Measurements from ENCODE around the gene E2F6. TPM values are rescaled to one million over a fixed set of nuclear protein-coding genes. Genes with fewer than 3 reads are reported as not detected.

Gene E2F6
- total RNA-seq, 1 experiment from 2014 or later, result 35.5 TPM

DNA sequence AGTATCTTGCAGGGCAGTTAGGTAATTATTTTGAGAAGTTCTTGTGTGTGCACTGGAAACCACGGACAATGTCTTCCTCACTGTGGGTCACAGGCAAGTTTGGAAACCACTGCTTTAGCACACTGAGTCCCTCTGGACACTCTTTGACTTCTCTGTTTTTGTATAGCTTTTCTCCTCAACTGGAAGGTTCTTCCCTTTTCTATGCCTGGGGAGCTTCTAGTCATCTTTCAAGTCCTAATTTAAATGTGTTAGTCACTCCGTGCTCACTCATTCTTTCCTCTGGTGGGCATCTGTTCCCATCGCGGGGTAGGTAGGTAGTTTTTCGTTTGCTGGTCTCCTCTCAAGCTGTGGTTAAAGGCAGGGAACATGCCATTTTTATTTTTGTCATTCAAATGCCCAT is 32.1 kb downstream of the E2F6 start:
- no TSS peak for BruUV-seq (replicated peaks)
- intact Hi-C loops (cut with micrococcal nuclease; ENCODE audit: unreplicated experiment), result no loop called here
- no peak for DNase-seq (ENCODE audit: low spot score)
- H3K27ac ChIP-seq (ENCODE audit: low read depth, low read length, poor library complexity, severe bottlenecking), result no peak overlapping the region
- TF ChIP-seq CTCF (conservative IDR thresholded peaks at IDR 0.05; ENCODE audit: low read depth, low read length) (no peak), EZH2 (IDR thresholded peaks at IDR 0.05; ENCODE audit: borderline replicate concordance, low read depth, low read length, poor library complexity, severe bottlenecking) (no peak)
- H3K9me3 ChIP-seq (ENCODE audit: low read depth, low read length, poor library complexity, severe bottlenecking), result no peaks in the 10 kb centered on the region
- no peaks in the 10 kb centered on the region for H3K27me3 ChIP-seq (replicated peaks; ENCODE audit: insufficient read depth, low read depth, low read length, poor library complexity)
- no peaks in the 10 kb centered on the region for H3K4me1 ChIP-seq (ENCODE audit: insufficient read depth, low read length, poor library complexity, severe bottlenecking)
- H3K4me3 ChIP-seq (ENCODE audit: low read depth, low read length, poor library complexity, severe bottlenecking), result no peak overlapping the region
- ChIA-PET CTCF (no interaction called here), POLR2A (ENCODE audit: low non-redundant PET) (no interaction called here)
- H3K36me3 ChIP-seq (ENCODE audit: insufficient read depth, low read length, poor library complexity, severe bottlenecking), result peaks cover 3% of the 10 kb centered on the region

DNA sequence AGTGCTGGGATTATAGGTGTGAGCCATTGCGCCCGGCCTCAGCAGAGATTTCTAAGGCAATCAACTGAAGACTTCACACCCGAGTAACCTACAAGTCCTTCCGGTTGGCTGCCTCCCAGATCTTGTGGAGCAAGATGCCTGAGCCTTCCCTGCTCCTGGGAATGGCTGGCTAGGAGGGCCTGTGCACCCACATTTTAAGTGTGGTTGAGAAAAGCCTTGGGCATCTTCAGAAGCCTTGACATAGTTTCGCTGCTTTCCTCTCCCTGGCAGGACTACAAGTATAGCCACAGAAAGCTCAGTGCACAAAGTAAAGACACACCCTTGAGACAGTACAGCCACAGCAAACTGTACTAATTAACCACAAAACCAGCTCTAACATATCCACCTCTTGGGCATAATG is 35.2 kb downstream of the E2F6 start:
- no peaks in the 10 kb centered on the region for H3K9me3 ChIP-seq (ENCODE audit: low read depth, low read length, poor library complexity, severe bottlenecking)
- ChIA-PET POLR2A (ENCODE audit: low non-redundant PET) (no interaction called here), CTCF (interaction anchor here (0.5 kb wide), 1 partner anchor 298 kb away, joined by 10 read pairs; a partner anchor contains a TSS)
- peaks cover 3% of the 10 kb centered on the region for H3K36me3 ChIP-seq (ENCODE audit: insufficient read depth, low read length, poor library complexity, severe bottlenecking)
- TF ChIP-seq EZH2 (IDR thresholded peaks at IDR 0.05; ENCODE audit: borderline replicate concordance, low read depth, low read length, poor library complexity, severe bottlenecking) (no peak), CTCF (conservative IDR thresholded peaks at IDR 0.05; ENCODE audit: low read depth, low read length) (no peak)
- intact Hi-C loops (cut with micrococcal nuclease; ENCODE audit: unreplicated experiment), result no loop called here
- H3K27ac ChIP-seq (ENCODE audit: low read depth, low read length, poor library complexity, severe bottlenecking), result no peak overlapping the region
- BruUV-seq (replicated peaks), result no TSS peak
- no peaks in the 10 kb centered on the region for H3K27me3 ChIP-seq (replicated peaks; ENCODE audit: insufficient read depth, low read depth, low read length, poor library complexity)
- no peaks in the 10 kb centered on the region for H3K4me1 ChIP-seq (ENCODE audit: insufficient read depth, low read length, poor library complexity, severe bottlenecking)
- H3K4me3 ChIP-seq (ENCODE audit: low read depth, low read length, poor library complexity, severe bottlenecking), result no peak overlapping the region
- DNase-seq (ENCODE audit: low spot score), result no peak

- DNase-seq (ENCODE audit: low spot score), result no peak
These were observed 38.7 kb downstream of the E2F6 start for GRCh38 chr2:11427224-11427623.

More at GRCh38 chr2:11427224-11427623, 38.7 kb downstream of the E2F6 start:
- CTCF ChIA-PET, result interaction anchor here (0.6 kb wide), 1 partner anchor 14 kb away, joined by 7 read pairs; no protein-coding TSS in a partner anchor
- Histone ChIP-seq H3K27ac (ENCODE audit: low read depth, low read length, poor library complexity, severe bottlenecking) (no peak overlapping the region), H3K9me3 (ENCODE audit: low read depth, low read length, poor library complexity, severe bottlenecking) (no peaks in the 10 kb centered on the region), H3K27me3 (replicated peaks; ENCODE audit: insufficient read depth, low read depth, low read length, poor library complexity) (no peaks in the 10 kb centered on the region), H3K4me1 (ENCODE audit: insufficient read depth, low read length, poor library complexity, severe bottlenecking) (no peaks in the 10 kb centered on the region), H3K4me3 (ENCODE audit: low read depth, low read length, poor library complexity, severe bottlenecking) (no peak overlapping the region), H3K36me3 (ENCODE audit: insufficient read depth, low read length, poor library complexity, severe bottlenecking) (no peaks in the 10 kb centered on the region)
- POLR2A ChIA-PET (ENCODE audit: low non-redundant PET), result interaction anchor here (0.7 kb wide), 1 partner anchor 150 kb away, joined by 4 read pairs; no protein-coding TSS in a partner anchor
- BruUV-seq (replicated peaks), result no TSS peak
- intact Hi-C loops (cut with micrococcal nuclease; ENCODE audit: unreplicated experiment), result no loop called here
- TF ChIP-seq CTCF (conservative IDR thresholded peaks at IDR 0.05; ENCODE audit: low read depth, low read length), result no peak
- no peak for TF ChIP-seq EZH2 (IDR thresholded peaks at IDR 0.05; ENCODE audit: borderline replicate concordance, low read depth, low read length, poor library complexity, severe bottlenecking)

All from A673 (cell line).